Urinary bladder (tissue), 4 donors: ENCODE results near the gene C9orf152. TPM values are rescaled to one million over a fixed set of nuclear protein-coding genes. Genes with fewer than 3 reads are reported as not detected.
"Not testable (repeated sequence)": the region's sequence is repeated elsewhere in the genome, so short reads cannot be mapped to it uniquely, and the experiment has no call there.

Source experiments
- DNase-seq: peaks from one replicate; pipeline ENCODE4 v3.0.0-alpha.2; 2015; ENCODE audit errors: extremely low spot score
- H3K27ac ChIP-seq: one replicate; pipeline ENCODE4 v1.5.1; 2013; ENCODE audit warnings: low read depth, mild to moderate bottlenecking, moderate library complexity
- H3K36me3 ChIP-seq: one replicate; pipeline ENCODE4 v1.6.1; 2013; ENCODE audit warnings: mild to moderate bottlenecking, moderate library complexity; ENCODE audit not compliant: insufficient read depth
- H3K4me1 ChIP-seq: one replicate; pipeline ENCODE4 v1.6.1; 2013; ENCODE audit warnings: mild to moderate bottlenecking, moderate library complexity; ENCODE audit not compliant: insufficient read depth
- H3K4me3 ChIP-seq: one replicate; pipeline ENCODE4 v1.5.1; 2013; ENCODE audit warnings: low read depth, low read length
- WGBS: extraction: QIAGEN DNeasy Blood & Tissue Kit; methylation state at CpG from one replicate; pipeline ENCODE4 v1.1.7; 2013; 5-methylcytosine and 5-hydroxymethylcytosine counted together
- polyA plus RNA-seq: library from polyadenylated mRNA; stranded (reverse); fragments of 200-250 nt; gene quantifications from one replicate; pipeline ENCODE4 v1.2.3, GENCODE V29; 2013
- total RNA-seq: library from RNA; depleted of rRNA; stranded (reverse); fragments of >200 nt; gene quantifications from one replicate; pipeline ENCODE4 v1.2.3, GENCODE V29; 2014
- donor health status: healthy with polysubstance abuse.
- donor health status: healthy.

Gene C9orf152
- total RNA-seq (0.32 TPM), polyA plus RNA-seq (0.16 TPM)

GRCh38 chr9:110208031-110208430 lies at the start of gene C9orf152:
TSS of gene C9orf152 (minus strand) at chr9:110208159. CDS start at chr9:110207579, 580 bp downstream.
- 74% methylated on average over 9 of the region's 9 CpGs for WGBS
- no peak within 1 kb of the TSS for H3K4me3 ChIP-seq
- no peaks in the 10 kb centered on the region for H3K4me1 ChIP-seq
- H3K36me3 ChIP-seq: no peaks in the 10 kb centered on the region
- no peak within 1 kb of the TSS for H3K27ac ChIP-seq
- DNase-seq: no peak

GRCh38 chr9:110257097-110257841 lies 49.3 kb upstream of the C9orf152 start:
- 10% methylated on average over 14 of the region's 14 CpGs for WGBS
- Histone ChIP-seq H3K4me1 (no peaks in the 10 kb centered on the region), H3K27ac (peak overlapping the region; percentile 64), H3K4me3 (peak overlapping the region; percentile 93), H3K36me3 (no peaks in the 10 kb centered on the region)
- DNase-seq: no peak

GRCh38 chr9:110256380-110257096 lies 48.6 kb upstream of the C9orf152 start, which contains the start of gene TXN:
TSS of gene TXN (minus strand) at chr9:110256507. CDS start at chr9:110256435, 72 bp downstream.
- peak; percentile 47 for DNase-seq
- Histone ChIP-seq H3K4me1 (no peaks in the 10 kb centered on the region), H3K4me3 (peak within 1 kb of the TSS; percentile 93), H3K27ac (peak within 1 kb of the TSS; percentile 87), H3K36me3 (no peaks in the 10 kb centered on the region)
- WGBS: under 1% methylated on average over 65 of the region's 65 CpGs

GRCh38 chr9:110255463-110256379 lies 47.8 kb upstream of the C9orf152 start:
- Histone ChIP-seq H3K36me3 (no peaks in the 10 kb centered on the region), H3K4me3 (peak overlapping the region; percentile 93), H3K4me1 (no peaks in the 10 kb centered on the region), H3K27ac (peak overlapping the region; percentile 87)
- DNase-seq: no peak
- WGBS: under 1% methylated on average over 81 of the region's 81 CpGs

- no peak for DNase-seq
- Histone ChIP-seq H3K4me1 (no peaks in the 10 kb centered on the region), H3K27ac (peak overlapping the region; percentile 53), H3K36me3 (no peaks in the 10 kb centered on the region), H3K4me3 (peak overlapping the region; percentile 93)
- WGBS: 13% methylated on average over 17 of the region's 17 CpGs
Observed at GRCh38 chr9:110255034-110255462, 47.1 kb upstream of the C9orf152 start.

- H3K36me3 ChIP-seq: no peaks in the 10 kb centered on the region
- no peak overlapping the region for H3K27ac ChIP-seq
- H3K4me3 ChIP-seq: peak overlapping the region; percentile 93
- no peak for DNase-seq
- WGBS: 80% methylated on average over 2 of the region's 2 CpGs
- H3K4me1 ChIP-seq: no peaks in the 10 kb centered on the region
Observed at GRCh38 chr9:110254500-110254899, 46.5 kb upstream of the C9orf152 start.

- WGBS: 62% methylated on average over 10 of the region's 10 CpGs
- H3K4me1 ChIP-seq: no peaks in the 10 kb centered on the region
- H3K36me3 ChIP-seq: no peaks in the 10 kb centered on the region
- no peak overlapping the region for H3K4me3 ChIP-seq
- DNase-seq: no peak
- H3K27ac ChIP-seq: no peak overlapping the region
Observed at GRCh38 chr9:110252509-110253139, 44.7 kb upstream of the C9orf152 start.

- H3K4me1 ChIP-seq, DNase-seq, H3K36me3 ChIP-seq, H3K27ac ChIP-seq, H3K4me3 ChIP-seq: not testable (repeated sequence)
- WGBS: 97% methylated on average over 5 of the region's 5 CpGs
Observed at GRCh38 chr9:110251770-110252169, 43.8 kb upstream of the C9orf152 start.

- Histone ChIP-seq H3K36me3 (no peaks in the 10 kb centered on the region), H3K27ac (no peak overlapping the region), H3K4me3 (no peak overlapping the region), H3K4me1 (no peaks in the 10 kb centered on the region)
- WGBS: 80% methylated on average over 4 of the region's 4 CpGs
- DNase-seq: no peak
Observed at GRCh38 chr9:110251212-110251611, 43.3 kb upstream of the C9orf152 start.

GRCh38 chr9:110249603-110250002 lies 41.6 kb upstream of the C9orf152 start:
- Histone ChIP-seq H3K27ac (no peak overlapping the region), H3K36me3 (no peaks in the 10 kb centered on the region), H3K4me1 (no peaks in the 10 kb centered on the region)

GRCh38 chr9:110248361-110248760 lies 40.4 kb upstream of the C9orf152 start:
- no peak for DNase-seq
- WGBS: 86% methylated on average over 2 of the region's 2 CpGs
- no peaks in the 10 kb centered on the region for H3K36me3 ChIP-seq

More at GRCh38 chr9:110249603-110250002, 41.6 kb upstream of the C9orf152 start:
- H3K4me3 ChIP-seq: no peak overlapping the region
- no peak for DNase-seq
- WGBS: 98% methylated on average over 4 of the region's 4 CpGs

GRCh38 chr9:110246214-110246613 lies 38.3 kb upstream of the C9orf152 start:
- WGBS: 97% methylated on average over 6 of the region's 6 CpGs
- Histone ChIP-seq H3K36me3 (no peaks in the 10 kb centered on the region), H3K4me1 (no peaks in the 10 kb centered on the region), H3K27ac (no peak overlapping the region), H3K4me3 (no peak overlapping the region)
- DNase-seq: no peak

More at GRCh38 chr9:110248361-110248760, 40.4 kb upstream of the C9orf152 start:
- Histone ChIP-seq H3K27ac (no peak overlapping the region), H3K4me3 (no peak overlapping the region), H3K4me1 (no peaks in the 10 kb centered on the region)

GRCh38 chr9:110244616-110245015 lies 36.7 kb upstream of the C9orf152 start:
- no peak for DNase-seq
- Histone ChIP-seq H3K36me3 (no peaks in the 10 kb centered on the region), H3K4me1 (no peaks in the 10 kb centered on the region), H3K27ac (no peak overlapping the region), H3K4me3 (no peak overlapping the region)
- WGBS: 97% methylated on average over 3 of the region's 3 CpGs
